Astrocyte (in vitro differentiated cells and primary cell): Measurements from ENCODE around the gene TSPAN14. TPM values are rescaled to one million over a fixed set of nuclear protein-coding genes. Genes with fewer than 3 reads are reported as not detected.

Source experiments
- DNase-seq: peaks from one replicate; pipeline ENCODE4 v3.0.0-alpha.2; 2010; ENCODE audit warnings: low read depth
- FAIRE-seq: peaks from 2 replicates; lab custom pipeline; 2011; peaks lifted over from hg19 to GRCh38; lab: Jason Lieb, UNC
- H2AFZ ChIP-seq: 2 replicates; pipeline ENCODE4 v1.6.0; 2012; ENCODE audit warnings: low read depth, low read length, inconsistent platforms
- H3K27ac ChIP-seq: 2 replicates; pipeline ENCODE4 v1.5.1; 2011; ENCODE audit warnings: low read depth, low read length, inconsistent platforms
- H3K27me3 ChIP-seq: 2 replicates; pipeline ENCODE4 v1.6.0; 2011; ENCODE audit warnings: low read length, inconsistent platforms; ENCODE audit not compliant: insufficient read depth
- H3K36me3 ChIP-seq: 2 replicates; pipeline ENCODE4 v1.5.1; 2011; ENCODE audit warnings: low read length, inconsistent platforms; ENCODE audit not compliant: insufficient read depth
- H3K4me1 ChIP-seq: 2 replicates; pipeline ENCODE4 v1.5.1; 2011; ENCODE audit warnings: low read length, inconsistent platforms; ENCODE audit not compliant: insufficient read depth
- H3K4me2 ChIP-seq: 2 replicates; pipeline ENCODE4 v1.6.0; 2012; ENCODE audit warnings: low read length, inconsistent platforms
- H3K4me3 ChIP-seq: 2 replicates; pipeline ENCODE4 v1.5.1; 2011; ENCODE audit warnings: low read depth, mild to moderate bottlenecking, low read length, inconsistent platforms; ENCODE audit not compliant: insufficient read depth
- H3K79me2 ChIP-seq: 2 replicates; pipeline ENCODE4 v1.6.0; 2012; ENCODE audit warnings: mild to moderate bottlenecking, low read length, inconsistent platforms; ENCODE audit not compliant: insufficient read depth
- H3K9ac ChIP-seq: 2 replicates; pipeline ENCODE4 v1.6.0; 2012; ENCODE audit warnings: mild to moderate bottlenecking, low read length, inconsistent platforms
- H3K9me3 ChIP-seq: 2 replicates; pipeline ENCODE4 v1.5.1; 2012; ENCODE audit warnings: low read depth, mild to moderate bottlenecking, low read length, inconsistent platforms; ENCODE audit not compliant: insufficient read depth
- H4K20me1 ChIP-seq: 2 replicates; pipeline ENCODE4 v1.6.0; 2012; ENCODE audit warnings: low read length, inconsistent platforms; ENCODE audit not compliant: insufficient read depth
- H3K27ac Mint-ChIP-seq: one replicate; pipeline ENCODE4 v1.8.0; 2021; ENCODE audit warnings: mild to moderate bottlenecking, mixed read lengths; ENCODE audit not compliant: unreplicated experiment
- H3K27me3 Mint-ChIP-seq: one replicate; pipeline ENCODE4 v1.8.0; 2021; ENCODE audit warnings: low read depth, mixed read lengths; ENCODE audit not compliant: unreplicated experiment
- H3K36me3 Mint-ChIP-seq: one replicate; pipeline ENCODE4 v1.8.0; 2021; ENCODE audit warnings: low read depth, mixed read lengths; ENCODE audit not compliant: unreplicated experiment
- H3K4me1 Mint-ChIP-seq: one replicate; pipeline ENCODE4 v1.8.0; 2021; ENCODE audit warnings: low read depth, mixed read lengths; ENCODE audit not compliant: unreplicated experiment
- H3K4me3 Mint-ChIP-seq: one replicate; pipeline ENCODE4 v1.8.0; 2021; ENCODE audit warnings: mild to moderate bottlenecking, moderate library complexity, mixed read lengths; ENCODE audit not compliant: unreplicated experiment
- H3K9me3 Mint-ChIP-seq: one replicate; pipeline ENCODE4 v1.8.0; 2021; ENCODE audit warnings: mild to moderate bottlenecking, mixed read lengths; ENCODE audit not compliant: unreplicated experiment
- EZH2 ChIP-seq: IDR thresholded peaks from 2 replicates; pipeline ENCODE4 v1.6.1; 2012; ENCODE audit warnings: mild to moderate bottlenecking, low read length, inconsistent platforms; ENCODE audit not compliant: insufficient read depth
- total RNA-seq: library from RNA; stranded (reverse); gene quantifications from 2 replicates; pipeline ENCODE4 v1.2.1, GENCODE V29; 2021
- TF ChIP-seq, protein P1 (sequence below): IDR thresholded peaks from 2 replicates; pipeline ENCODE4 v1.5.1; 2011; ENCODE audit warnings: low read depth, mild to moderate bottlenecking, inconsistent platforms, low read length, moderate library complexity; ENCODE audit not compliant: insufficient read depth

The TSPAN14 gene
- total RNA-seq, 1 donor from 2014 or later = 140 TPM

DNA sequence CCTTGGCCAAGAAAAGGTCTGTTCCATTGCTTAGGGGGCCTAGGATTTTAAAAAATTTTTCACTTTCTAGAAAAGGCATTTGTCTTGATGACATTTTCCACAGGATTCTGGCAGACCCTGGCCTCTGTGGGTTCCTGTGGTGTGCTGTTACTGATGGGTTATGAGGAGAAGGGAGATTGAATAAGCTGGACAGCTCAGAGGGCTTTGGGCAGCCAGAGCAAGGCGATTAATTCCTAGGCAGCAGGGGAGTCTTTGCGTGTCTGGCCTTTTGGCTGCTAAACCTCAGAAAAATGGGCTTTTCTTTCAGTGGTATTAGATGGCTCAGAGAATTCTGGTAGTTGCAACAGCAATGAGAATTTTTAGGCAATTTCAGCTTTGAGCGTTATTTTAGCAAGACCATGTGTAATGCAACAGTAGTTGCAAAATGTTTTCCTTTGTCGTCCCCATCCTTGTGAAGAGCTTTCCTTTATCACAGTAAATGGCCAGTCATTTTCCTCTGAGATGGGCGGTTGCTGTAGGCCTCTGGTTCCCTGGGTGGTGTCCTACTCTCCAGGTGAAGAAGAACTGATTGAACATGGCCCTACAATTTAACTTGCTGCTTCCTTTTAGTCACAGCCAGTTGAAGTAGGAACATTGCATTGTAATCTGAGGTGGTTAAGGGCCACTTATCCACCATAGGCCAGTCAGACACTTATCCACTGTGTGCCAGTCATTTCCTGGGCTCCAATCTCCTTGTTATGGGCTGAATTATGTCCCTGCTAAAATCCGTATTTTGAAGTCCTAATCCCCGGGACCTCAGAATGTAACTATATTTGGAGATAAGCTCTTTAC, 126.7 kb downstream of the TSPAN14 start:
- Mint-ChIP-seq H3K27ac (no peak overlapping the region), H3K4me1 (no peaks in the 10 kb centered on the region), H3K36me3 (no peaks in the 10 kb centered on the region), H3K4me3 (no peak overlapping the region), H3K9me3 (no peaks in the 10 kb centered on the region), H3K27me3 (peaks cover 28% of the 10 kb centered on the region)
- FAIRE-seq (no peak), DNase-seq (no peak)
- TF ChIP-seq, protein P1, sequence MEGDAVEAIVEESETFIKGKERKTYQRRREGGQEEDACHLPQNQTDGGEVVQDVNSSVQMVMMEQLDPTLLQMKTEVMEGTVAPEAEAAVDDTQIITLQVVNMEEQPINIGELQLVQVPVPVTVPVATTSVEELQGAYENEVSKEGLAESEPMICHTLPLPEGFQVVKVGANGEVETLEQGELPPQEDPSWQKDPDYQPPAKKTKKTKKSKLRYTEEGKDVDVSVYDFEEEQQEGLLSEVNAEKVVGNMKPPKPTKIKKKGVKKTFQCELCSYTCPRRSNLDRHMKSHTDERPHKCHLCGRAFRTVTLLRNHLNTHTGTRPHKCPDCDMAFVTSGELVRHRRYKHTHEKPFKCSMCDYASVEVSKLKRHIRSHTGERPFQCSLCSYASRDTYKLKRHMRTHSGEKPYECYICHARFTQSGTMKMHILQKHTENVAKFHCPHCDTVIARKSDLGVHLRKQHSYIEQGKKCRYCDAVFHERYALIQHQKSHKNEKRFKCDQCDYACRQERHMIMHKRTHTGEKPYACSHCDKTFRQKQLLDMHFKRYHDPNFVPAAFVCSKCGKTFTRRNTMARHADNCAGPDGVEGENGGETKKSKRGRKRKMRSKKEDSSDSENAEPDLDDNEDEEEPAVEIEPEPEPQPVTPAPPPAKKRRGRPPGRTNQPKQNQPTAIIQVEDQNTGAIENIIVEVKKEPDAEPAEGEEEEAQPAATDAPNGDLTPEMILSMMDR = no peak
- no peak for TF ChIP-seq EZH2
- Histone ChIP-seq H4K20me1 (no peaks in the 10 kb centered on the region), H2AFZ (no peak overlapping the region), H3K27ac (no peak overlapping the region), H3K4me1 (no peaks in the 10 kb centered on the region), H3K9me3 (no peaks in the 10 kb centered on the region), H3K27me3 (no peaks in the 10 kb centered on the region), H3K4me3 (no peak overlapping the region), H3K4me2 (no peak overlapping the region), H3K79me2 (no peaks in the 10 kb centered on the region), H3K36me3 (no peaks in the 10 kb centered on the region), H3K9ac (no peak overlapping the region)

DNA sequence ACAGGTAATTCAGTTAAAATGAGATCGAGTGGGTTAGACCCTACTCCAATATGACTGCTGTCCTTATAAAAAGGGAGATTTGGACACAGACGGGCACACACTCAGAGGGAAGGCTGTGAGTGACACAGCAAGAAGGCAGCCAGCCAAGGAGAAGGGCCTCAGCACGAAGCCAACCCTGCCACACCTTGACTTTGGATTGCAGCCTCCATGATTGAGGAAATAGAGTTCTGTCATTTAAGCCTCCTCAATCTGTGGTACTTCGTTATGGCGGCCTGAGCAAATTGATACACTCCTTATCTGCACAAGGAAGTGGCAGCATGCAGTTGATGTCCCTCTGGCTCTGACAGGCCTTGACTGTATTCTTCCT, 127.3 kb downstream of the TSPAN14 start:
- H3K4me3 Mint-ChIP-seq = no peak overlapping the region
- no peaks in the 10 kb centered on the region for H3K4me1 Mint-ChIP-seq
- Histone ChIP-seq H4K20me1 (no peaks in the 10 kb centered on the region), H3K4me1 (no peaks in the 10 kb centered on the region), H2AFZ (no peak overlapping the region), H3K36me3 (no peaks in the 10 kb centered on the region), H3K4me2 (no peak overlapping the region), H3K79me2 (no peaks in the 10 kb centered on the region), H3K9ac (no peak overlapping the region), H3K9me3 (no peaks in the 10 kb centered on the region), H3K4me3 (no peak overlapping the region), H3K27ac (no peak overlapping the region), H3K27me3 (no peaks in the 10 kb centered on the region)
- H3K9me3 Mint-ChIP-seq = no peaks in the 10 kb centered on the region
- no peak overlapping the region for H3K27ac Mint-ChIP-seq
- FAIRE-seq (no peak), DNase-seq (no peak)
- H3K36me3 Mint-ChIP-seq = no peaks in the 10 kb centered on the region
- peaks cover 28% of the 10 kb centered on the region for H3K27me3 Mint-ChIP-seq
- no peak for TF ChIP-seq EZH2
- TF ChIP-seq, protein P1 = no peak
